Neutrophil (primary cell): ENCODE measurements around the gene ANXA2.

ENCODE experiments used
- H3K27ac ChIP-seq: fragments of 200-600 bp; sonication (generic); 2 replicates; pipeline ENCODE4 v1.5.1; 2016; ENCODE audit warnings: mild to moderate bottlenecking, moderate library complexity
- H3K27me3 ChIP-seq: fragments of 200-600 bp; sonication (generic); 2 replicates; pipeline ENCODE4 v1.6.0; 2016; ENCODE audit warnings: mild to moderate bottlenecking
- H3K36me3 ChIP-seq: fragments of 200-600 bp; sonication (generic); 2 replicates; pipeline ENCODE4 v1.5.1; 2017
- H3K4me1 ChIP-seq, 2 experiments: fragments of 200-600 bp in 1 of 2; sonication (generic) in 1 of 2; 1 replicate in 1 of 2; 2 replicates in 1 of 2; pipeline versions ENCODE4 v1.5.1 to v1.6.1; 2013 to 2016; ENCODE audit warnings: low read depth in 1 of 2, low read length in 1 of 2, mild to moderate bottlenecking in 1 of 2, moderate library complexity in 1 of 2; ENCODE audit not compliant: control insufficient read depth in 1 of 2, insufficient read depth in 1 of 2
- H3K4me3 ChIP-seq, 2 experiments: fragments of 200-600 bp in 1 of 2; sonication (generic) in 1 of 2; 1 replicate in 1 of 2; 2 replicates in 1 of 2; pipeline ENCODE4 v1.5.1; 2013 to 2016; ENCODE audit warnings: low read depth in 1 of 2, low read length in 1 of 2, mild to moderate bottlenecking in 1 of 2, moderate library complexity in 1 of 2
- H3K9me3 ChIP-seq: fragments of 200-600 bp; sonication (generic); 2 replicates; pipeline ENCODE4 v1.5.1; 2016
- CTCF ChIP-seq: fragments of 200-600 bp; sonication (generic); IDR thresholded peaks from 2 replicates; pipeline ENCODE4 v1.5.1; 2016; ENCODE audit warnings: antibody characterized with exemption

Gene ANXA2

GRCh38 chr15:60399931-60400330, 2.1 kb upstream of the ANXA2 start:
- Histone ChIP-seq H3K4me3 (no peak overlapping the region), H3K27me3 (peaks cover 88% of the 10 kb centered on the region), H3K36me3 (no peaks in the 10 kb centered on the region), H3K4me1 (peaks cover 18 to 20% of the 10 kb centered on the region in 2 experiments), H3K9me3 (no peaks in the 10 kb centered on the region), H3K27ac (no peak overlapping the region)
- TF ChIP-seq CTCF: no peak

GRCh38 chr15:60399246-60399915, 1.6 kb upstream of the ANXA2 start:
- TF ChIP-seq CTCF: no peak
- no peak overlapping the region for H3K27ac ChIP-seq

GRCh38 chr15:60396958-60397771, 621 bp downstream of the ANXA2 start:
- TF ChIP-seq CTCF: no peak
- peaks cover 18 to 20% of the 10 kb centered on the region in 2 experiments for H3K4me1 ChIP-seq

More at GRCh38 chr15:60399246-60399915, 1.6 kb upstream of the ANXA2 start:
- H3K27me3 ChIP-seq: peaks cover 94% of the 10 kb centered on the region
- peak overlapping the region; percentile 56 to 57 for H3K4me3 ChIP-seq
- H3K9me3 ChIP-seq: no peaks in the 10 kb centered on the region
- peaks cover 18 to 20% of the 10 kb centered on the region in 2 experiments for H3K4me1 ChIP-seq
- H3K36me3 ChIP-seq: no peaks in the 10 kb centered on the region

GRCh38 chr15:60396560-60396957, 1.2 kb downstream of the ANXA2 start:
- Histone ChIP-seq H3K9me3 (no peaks in the 10 kb centered on the region), H3K27me3 (peaks cover 100% of the 10 kb centered on the region), H3K27ac (no peak overlapping the region), H3K4me3 (peak overlapping the region in 1 of 2 experiments; percentile 56), H3K36me3 (no peaks in the 10 kb centered on the region), H3K4me1 (peaks cover 18 to 20% of the 10 kb centered on the region in 2 experiments)
- no peak for TF ChIP-seq CTCF

More at GRCh38 chr15:60396958-60397771, 621 bp downstream of the ANXA2 start:
- no peaks in the 10 kb centered on the region for H3K9me3 ChIP-seq
- H3K36me3 ChIP-seq: no peaks in the 10 kb centered on the region
- H3K27me3 ChIP-seq: peaks cover 100% of the 10 kb centered on the region
- H3K4me3 ChIP-seq: peak overlapping the region; percentile 56 to 57
- no peak overlapping the region for H3K27ac ChIP-seq

- Histone ChIP-seq H3K27me3 (peaks cover 100% of the 10 kb centered on the region), H3K27ac (no peak overlapping the region), H3K36me3 (no peaks in the 10 kb centered on the region), H3K4me1 (peaks cover 18 to 20% of the 10 kb centered on the region in 2 experiments), H3K4me3 (no peak overlapping the region), H3K9me3 (no peaks in the 10 kb centered on the region)
- TF ChIP-seq CTCF: no peak
Measured at GRCh38 chr15:60396100-60396499, 1.7 kb downstream of the ANXA2 start.
